ENCODE data around the gene MPV17L2.

MPV17L2 gene

GRCh38 chr19:18209912-18210311 lies 16.9 kb downstream of the MPV17L2 start:
- in situ Hi-C loops (cut with MboI; ENCODE audit: low sequenced_read_pairs): loop anchor here (5.0 to 10.0 kb wide), 2 partner anchors 47 to 195 kb away; a partner anchor contains a TSS

GRCh38 chr19:18211683-18212082 lies 18.7 kb downstream of the MPV17L2 start:
- in situ Hi-C loops (cut with MboI; ENCODE audit: low sequenced_read_pairs): loop anchor here (5.0 to 10.0 kb wide), 2 partner anchors 46 to 193 kb away; a partner anchor contains a TSS

GRCh38 chr19:18214779-18215433 lies 21.9 kb downstream of the MPV17L2 start:
- in situ Hi-C loops (cut with MboI; ENCODE audit: low sequenced_read_pairs): loop anchor here (5.0 to 10.0 kb wide), 2 partner anchors 42 to 190 kb away; a partner anchor contains a TSS

- in situ Hi-C loops (cut with MboI; ENCODE audit: low sequenced_read_pairs): loop anchor here (10.0 kb wide), 1 partner anchor 188 kb away; no protein-coding TSS in a partner anchor
Measured at GRCh38 chr19:18216789-18217188, 23.8 kb downstream of the MPV17L2 start.

- in situ Hi-C loops (cut with MboI; ENCODE audit: low sequenced_read_pairs): loop anchor here (10.0 kb wide), 1 partner anchor 187 kb away; no protein-coding TSS in a partner anchor
Measured at GRCh38 chr19:18218159-18218558, 25.1 kb downstream of the MPV17L2 start.

GRCh38 chr19:18218600-18218999 lies 25.6 kb downstream of the MPV17L2 start:
- in situ Hi-C loops (cut with MboI; ENCODE audit: low sequenced_read_pairs): loop anchor here (10.0 kb wide), 1 partner anchor 186 kb away; no protein-coding TSS in a partner anchor

- in situ Hi-C loops (cut with MboI; ENCODE audit: low sequenced_read_pairs): loop anchor here (10.0 kb wide), 1 partner anchor 185 kb away; no protein-coding TSS in a partner anchor
Measured at GRCh38 chr19:18219911-18220631, 27.1 kb downstream of the MPV17L2 start.

GRCh38 chr19:18220632-18221275 lies 27.7 kb downstream of the MPV17L2 start:
- in situ Hi-C loops (cut with MboI; ENCODE audit: low sequenced_read_pairs): no loop called here

GRCh38 chr19:18221815-18222725 lies 29.1 kb downstream of the MPV17L2 start:
- in situ Hi-C loops (cut with MboI; ENCODE audit: low sequenced_read_pairs): no loop called here

GRCh38 chr19:18223860-18224524 lies 31.0 kb downstream of the MPV17L2 start:
- in situ Hi-C loops (cut with MboI; ENCODE audit: low sequenced_read_pairs): no loop called here

GRCh38 chr19:18224525-18225354 lies 31.7 kb downstream of the MPV17L2 start:
- in situ Hi-C loops (cut with MboI; ENCODE audit: low sequenced_read_pairs): no loop called here

GRCh38 chr19:18225355-18225701 lies 32.3 kb downstream of the MPV17L2 start:
- in situ Hi-C loops (cut with MboI; ENCODE audit: low sequenced_read_pairs): no loop called here

- in situ Hi-C loops (cut with MboI; ENCODE audit: low sequenced_read_pairs): no loop called here
Measured at GRCh38 chr19:18225702-18226468, 32.9 kb downstream of the MPV17L2 start, which contains the start of gene PDE4C. Gene PDE4C, minus strand, starts transcription at chr19:18226438. Its CDS starts 23 bp downstream, at chr19:18226415.

GRCh38 chr19:18226956-18227780 lies 34.1 kb downstream of the MPV17L2 start:
- in situ Hi-C loops (cut with MboI; ENCODE audit: low sequenced_read_pairs): no loop called here

- in situ Hi-C loops (cut with MboI; ENCODE audit: low sequenced_read_pairs): no loop called here
Measured at GRCh38 chr19:18227781-18228271, 34.8 kb downstream of the MPV17L2 start.

GRCh38 chr19:18229474-18229873 lies 36.5 kb downstream of the MPV17L2 start:
- in situ Hi-C loops (cut with MboI; ENCODE audit: low sequenced_read_pairs): no loop called here

- in situ Hi-C loops (cut with MboI; ENCODE audit: low sequenced_read_pairs): no loop called here
Measured at GRCh38 chr19:18229915-18230314, 36.9 kb downstream of the MPV17L2 start.
